ENCODE results near the gene COL6A3. TPM values are rescaled to one million over a fixed set of nuclear protein-coding genes. Genes with fewer than 3 reads are reported as not detected.

The COL6A3 gene
- 10.7 and 18.5 TPM in 2 replicates for polyA plus RNA-seq (2012; rRNA removed)
- polyA plus RNA-seq (2012; cell fraction: cytosol; rRNA removed), result 9.2 and 11.4 TPM in 2 replicates
- 16.1 and 17.7 TPM in 2 replicates for polyA plus RNA-seq (2012; cell fraction: nucleus; rRNA removed)

- no peaks in the 10 kb centered on the region for H4K20me1 ChIP-seq (ENCODE audit: insufficient read depth)
- H3K27me3 ChIP-seq (ENCODE audit: insufficient read depth), result no peaks in the 10 kb centered on the region
- no peak for DNase-seq
- H3K9me2 ChIP-seq, result no peaks in the 10 kb centered on the region
- peak within 1 kb of the TSS in 1 of 2 experiments; percentile 6; a peak in 2 of 4 replicates for H3K27ac ChIP-seq (ENCODE audit: low read depth in 2 of 2, low read length in 1 of 2)
- no peak within 1 kb of the TSS for H2AFZ ChIP-seq (ENCODE audit: low read depth)
- CTCF ChIA-PET, result interaction anchor here (0.8 to 6.8 kb wide), 5 partner anchors 8 to 124 kb away, joined by 3 to 57 read pairs (median 3); no protein-coding TSS in a partner anchor
- H3K4me3 ChIP-seq (ENCODE audit: low read depth in 2 of 2, low read length in 1 of 2), result peak within 1 kb of the TSS in 1 of 2 experiments; percentile 39; a peak in 1 of 4 replicates
- peaks cover 0 to 5% of the 10 kb centered on the region in 2 experiments; a peak in 1 of 4 replicates for H3K4me1 ChIP-seq (ENCODE audit: control insufficient read depth in 1 of 2, insufficient read depth in 2 of 2, low read depth in 1 of 2, low read length in 1 of 2)
- H3K79me2 ChIP-seq (ENCODE audit: insufficient read depth), result peaks cover 34% of the 10 kb centered on the region
- peak within 1 kb of the TSS; percentile 12; the same call in 1 of the 2 replicates for H3K9ac ChIP-seq
- H3F3A ChIP-seq (replicated peaks; ENCODE audit: insufficient read depth), result peaks cover 7% of the 10 kb centered on the region
- peak within 1 kb of the TSS; percentile 53; the same call in 1 of the 2 replicates for H3K4me2 ChIP-seq
- no peak for TF ChIP-seq GABPA (IDR thresholded peaks at IDR 0.05; ENCODE audit: low read depth)
- no peak for TF ChIP-seq MEF2A (IDR thresholded peaks at IDR 0.05; ENCODE audit: borderline replicate concordance, low read depth)
- TF ChIP-seq JUND (IDR thresholded peaks at IDR 0.05), result no peak
- no peaks in the 10 kb centered on the region for H3K9me3 ChIP-seq
- H3K36me3 ChIP-seq (replicated peaks in 1 of 2; ENCODE audit: control insufficient read depth in 1 of 2, insufficient read depth in 2 of 2, low read length in 1 of 2), result no peaks in the 10 kb centered on the region
- 92% methylated on average over 15 of the region's 16 CpGs for WGBS (ENCODE audit: low lambda C conversion rate)
- POLR2A ChIA-PET, result no interaction called here
These were observed at the start of gene COL6A3 for GRCh38 chr2:237413777-237414661. Gene COL6A3, minus strand, starts transcription at chr2:237414164. Its CDS starts 17,347 bp downstream, at chr2:237396817.

GRCh38 chr2:237459741-237460174 is 45.8 kb upstream of the COL6A3 start:
- no peaks in the 10 kb centered on the region for H3K27me3 ChIP-seq (ENCODE audit: insufficient read depth)
- H3K79me2 ChIP-seq (ENCODE audit: insufficient read depth), result no peaks in the 10 kb centered on the region
- peaks cover 8% of the 10 kb centered on the region for H3F3A ChIP-seq (replicated peaks; ENCODE audit: insufficient read depth)
- no peak overlapping the region; the same call in 1 of the 2 replicates for H3K9ac ChIP-seq
- H3K27ac ChIP-seq (ENCODE audit: low read depth in 2 of 2, low read length in 1 of 2), result peak overlapping the region in 1 of 2 experiments; percentile 57; a peak in 2 of 4 replicates
- TF ChIP-seq ZBTB33 (IDR thresholded peaks at IDR 0.05; ENCODE audit: borderline replicate concordance, low read depth), result no peak
- TF ChIP-seq MAX (IDR thresholded peaks at IDR 0.05; ENCODE audit: low read depth), result 0 out of 2 replicates have a peak, but pooled peaks have one; percentile 23
- TF ChIP-seq EP300 (IDR thresholded peaks at IDR 0.05; ENCODE audit: borderline replicate concordance in 1 of 2, low read depth in 1 of 2, low read length in 1 of 2), result peak in 1 of 2 experiments; percentile 42; a peak in 1 of 4 replicates
- TF ChIP-seq TCF12 (IDR thresholded peaks at IDR 0.05), result peak; percentile 46; the same call in 1 of the 2 replicates
- peak; percentile 33; the same call in 1 of the 2 replicates for TF ChIP-seq PBX3 (IDR thresholded peaks at IDR 0.05)
- TF ChIP-seq FOSL2 (IDR thresholded peaks at IDR 0.05; ENCODE audit: borderline replicate concordance, low read depth), result peak; percentile 54; the same call in 1 of the 2 replicates
- TF ChIP-seq SIN3A (IDR thresholded peaks at IDR 0.05; ENCODE audit: borderline replicate concordance, low read depth, low read length), result no peak
- TF ChIP-seq RCOR1 (IDR thresholded peaks at IDR 0.05; ENCODE audit: low read length), result no peak
- peak; percentile 35; the same call in 1 of the 2 replicates for TF ChIP-seq NFIC (IDR thresholded peaks at IDR 0.05; ENCODE audit: borderline replicate concordance)
- no peak for TF ChIP-seq REST (IDR thresholded peaks at IDR 0.05; ENCODE audit: low read depth, low read length)
- no peak for TF ChIP-seq NRF1 (IDR thresholded peaks at IDR 0.05; ENCODE audit: low read depth, low read length)
- WGBS (ENCODE audit: low lambda C conversion rate), result 51% methylated on average over 3 of the region's 3 CpGs
- no peak overlapping the region for H2AFZ ChIP-seq (ENCODE audit: low read depth)
- no peaks in the 10 kb centered on the region for H4K20me1 ChIP-seq (ENCODE audit: insufficient read depth)
- ChIA-PET POLR2A (no interaction called here), CTCF (interaction anchor here (1.3 to 1.4 kb wide), 2 partner anchors 11 to 15 kb away, joined by 4 to 5 read pairs; no protein-coding TSS in a partner anchor)
- DNase-seq, result no peak
- H3K36me3 ChIP-seq (replicated peaks in 1 of 2; ENCODE audit: control insufficient read depth in 1 of 2, insufficient read depth in 2 of 2, low read length in 1 of 2), result no peaks in the 10 kb centered on the region
- H3K9me3 ChIP-seq, result no peaks in the 10 kb centered on the region
- H3K4me1 ChIP-seq (ENCODE audit: control insufficient read depth in 1 of 2, insufficient read depth in 2 of 2, low read depth in 1 of 2, low read length in 1 of 2), result peaks cover 0 to 2% of the 10 kb centered on the region in 2 experiments; a peak in 1 of 4 replicates
- no peak overlapping the region for H3K4me2 ChIP-seq
- no peak overlapping the region for H3K4me3 ChIP-seq (ENCODE audit: low read depth in 2 of 2, low read length in 1 of 2)
- no peaks in the 10 kb centered on the region for H3K9me2 ChIP-seq

Measured in SK-N-SH (cell line).